Hepatic stellate cell (primary cell): Measurements from ENCODE around the gene TAAR1.
"Not testable (repeated sequence)": the region's sequence is repeated elsewhere in the genome, so short reads cannot be mapped to it uniquely, and the experiment has no call there.

ENCODE experiments used
- DNase-seq: peaks from one replicate; pipeline ENCODE4 v3.0.0; 2011; ENCODE audit warnings: low spot score

TAAR1 gene

GRCh38 chr6:132661906-132662305 lies 2.9 kb upstream of the TAAR1 start:
- DNase-seq = no peak

GRCh38 chr6:132651062-132651461 lies 7.9 kb downstream of the TAAR1 start:
- no peak for DNase-seq

- DNase-seq = no peak
These were observed 8.6 kb downstream of the TAAR1 start for GRCh38 chr6:132650429-132650828.

DNA sequence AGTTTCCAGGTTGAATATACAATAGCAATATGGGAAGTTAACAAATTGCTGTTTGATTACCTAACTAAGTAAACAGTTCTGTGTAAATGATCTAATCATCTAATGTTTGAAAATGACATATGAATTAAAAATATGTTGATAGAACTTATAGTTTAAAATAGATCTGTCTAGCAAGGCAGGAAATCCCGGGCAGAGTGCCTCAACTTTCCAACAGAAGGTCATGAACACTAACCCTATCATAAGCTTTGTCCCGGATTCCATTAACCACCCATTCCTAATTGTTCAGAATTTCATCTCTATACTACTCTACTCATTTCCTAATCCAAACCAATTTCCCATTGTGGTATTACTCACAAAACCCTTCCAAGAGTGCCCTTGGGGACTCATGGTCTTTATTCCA lies 10.2 kb downstream of the TAAR1 start:
- DNase-seq = no peak

DNA sequence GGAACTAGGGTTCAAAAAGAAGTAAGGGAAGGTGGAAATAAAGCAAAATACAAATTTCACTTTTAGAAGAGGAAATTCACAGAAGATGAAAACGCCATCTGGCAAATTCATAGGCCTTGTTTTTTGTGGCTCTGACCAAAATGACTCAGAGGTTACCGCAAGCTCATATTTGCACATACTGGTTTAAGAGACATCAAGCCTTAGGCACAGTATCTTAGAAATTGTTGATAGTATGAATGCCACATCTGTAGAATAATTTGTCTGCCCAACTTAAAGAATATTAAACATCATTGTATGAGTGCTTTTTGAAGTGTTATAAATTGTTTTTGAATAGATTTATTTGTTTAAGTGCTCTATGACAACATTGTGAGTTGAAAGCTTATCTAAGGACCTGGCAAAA lies 10.6 kb downstream of the TAAR1 start:
- peak; percentile 1 for DNase-seq

DNA sequence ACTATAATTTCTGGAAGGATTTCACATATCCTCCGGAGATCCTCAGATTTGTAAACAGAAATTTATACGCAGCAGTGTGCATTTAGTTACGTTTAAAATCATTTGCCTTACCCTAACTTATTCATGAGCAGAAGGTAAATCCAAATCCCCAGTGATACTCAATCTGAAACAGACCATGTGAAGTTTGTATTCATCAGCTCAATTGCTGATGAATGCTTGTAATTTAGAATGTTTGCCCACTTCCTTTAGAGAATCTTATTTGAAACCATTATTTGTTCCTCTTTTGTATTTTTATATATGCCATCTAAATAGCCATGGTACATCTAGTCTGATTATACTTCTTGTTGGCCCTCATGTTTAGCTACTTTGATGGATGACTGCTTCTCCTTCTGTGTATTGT lies 15.4 kb downstream of the TAAR1 start:
- DNase-seq = no peak

- not testable (repeated sequence) for DNase-seq
These were observed 21.8 kb downstream of the TAAR1 start for GRCh38 chr6:132637135-132637534.

DNA sequence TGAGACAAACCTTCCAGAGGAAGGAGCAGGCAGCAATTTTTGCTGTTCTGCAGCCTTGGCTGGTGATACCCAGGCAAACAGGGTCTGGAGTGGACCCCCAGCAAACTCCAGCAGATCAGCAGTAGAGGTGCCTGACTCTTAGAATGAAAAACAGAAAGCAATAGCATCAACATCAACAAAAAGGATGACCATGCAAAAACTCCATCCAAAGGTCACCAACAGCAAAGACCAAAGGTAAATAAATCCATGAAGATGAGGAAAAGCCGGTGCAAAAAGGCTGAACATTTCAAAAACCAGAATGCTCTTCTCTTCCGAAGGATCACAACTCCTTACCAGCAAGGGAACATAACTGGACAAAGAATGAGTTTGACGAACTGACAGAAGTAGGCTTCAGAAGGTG lies 23.1 kb downstream of the TAAR1 start:
- not testable (repeated sequence) for DNase-seq

- not testable (repeated sequence) for DNase-seq
These were observed 23.7 kb downstream of the TAAR1 start for GRCh38 chr6:132635288-132635687.

- DNase-seq = no peak
These were observed 24.2 kb downstream of the TAAR1 start for GRCh38 chr6:132634796-132635195.

DNA sequence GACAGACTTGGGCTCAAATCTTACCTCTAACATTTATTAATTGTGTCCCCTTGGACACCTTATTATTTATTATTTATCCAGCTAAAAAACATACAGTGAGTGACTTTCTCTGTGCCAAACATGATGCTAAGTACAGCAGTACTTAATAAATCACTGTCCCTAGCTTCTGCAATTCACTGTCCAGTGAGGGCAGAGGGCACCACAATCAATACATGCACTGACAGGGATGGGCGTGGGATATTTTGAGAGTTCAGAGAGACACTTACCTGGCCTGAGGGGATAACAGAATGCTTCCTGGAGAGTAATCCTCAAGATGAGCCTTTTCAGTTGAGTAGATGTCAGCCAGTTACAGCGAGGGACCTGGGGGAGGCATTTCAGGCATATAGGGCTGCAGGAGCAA lies 25.6 kb downstream of the TAAR1 start:
- no peak for DNase-seq

- no peak for DNase-seq
These were observed 34.8 kb downstream of the TAAR1 start, which contains the start of gene TAAR2 for GRCh38 chr6:132624175-132624574. Gene TAAR2, minus strand, starts transcription at chr6:132624275. Its CDS starts 0 bp downstream, at chr6:132624275.

- DNase-seq = no peak
These were observed 35.7 kb downstream of the TAAR1 start for GRCh38 chr6:132623106-132623845.

DNA sequence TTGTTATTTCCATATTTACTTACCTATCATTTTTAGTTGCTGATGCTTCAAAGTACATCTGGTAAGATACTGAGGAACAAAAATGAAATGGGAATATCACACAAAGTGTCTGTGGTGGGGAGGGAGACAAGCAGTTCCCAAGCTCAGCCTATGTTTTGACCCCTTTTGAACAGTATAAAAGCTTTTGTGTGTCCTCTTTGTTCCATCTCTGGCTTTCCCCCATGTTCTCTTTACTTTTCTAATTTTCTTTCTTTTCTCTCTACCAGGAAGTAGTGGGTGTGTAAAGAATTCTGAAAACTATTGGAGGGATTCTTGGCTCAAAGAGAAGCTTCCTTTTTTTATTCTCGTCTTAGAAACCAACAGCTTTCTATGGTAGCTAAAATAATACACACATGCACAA lies 42.3 kb downstream of the TAAR1 start:
- DNase-seq = no peak

DNA sequence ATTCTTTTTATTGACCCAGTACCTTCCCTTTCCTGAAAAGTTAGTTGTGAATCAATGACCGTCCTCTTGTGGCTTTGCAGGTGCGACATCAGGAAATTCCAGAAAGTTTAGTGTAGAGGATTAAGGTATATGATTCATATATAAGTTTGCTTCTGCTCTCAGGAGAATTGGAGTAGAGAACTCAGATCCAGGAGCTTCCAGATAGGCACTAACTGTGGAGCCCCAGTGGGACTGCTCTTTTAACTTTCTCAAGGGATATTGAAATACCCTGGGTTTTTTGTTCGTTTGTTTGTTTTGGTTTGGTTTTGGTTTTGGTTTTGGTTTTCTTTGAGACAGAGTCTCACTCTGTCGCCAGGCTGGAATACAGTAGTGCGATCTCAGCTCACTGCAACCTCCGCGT lies 44.4 kb downstream of the TAAR1 start:
- DNase-seq = no peak

DNA sequence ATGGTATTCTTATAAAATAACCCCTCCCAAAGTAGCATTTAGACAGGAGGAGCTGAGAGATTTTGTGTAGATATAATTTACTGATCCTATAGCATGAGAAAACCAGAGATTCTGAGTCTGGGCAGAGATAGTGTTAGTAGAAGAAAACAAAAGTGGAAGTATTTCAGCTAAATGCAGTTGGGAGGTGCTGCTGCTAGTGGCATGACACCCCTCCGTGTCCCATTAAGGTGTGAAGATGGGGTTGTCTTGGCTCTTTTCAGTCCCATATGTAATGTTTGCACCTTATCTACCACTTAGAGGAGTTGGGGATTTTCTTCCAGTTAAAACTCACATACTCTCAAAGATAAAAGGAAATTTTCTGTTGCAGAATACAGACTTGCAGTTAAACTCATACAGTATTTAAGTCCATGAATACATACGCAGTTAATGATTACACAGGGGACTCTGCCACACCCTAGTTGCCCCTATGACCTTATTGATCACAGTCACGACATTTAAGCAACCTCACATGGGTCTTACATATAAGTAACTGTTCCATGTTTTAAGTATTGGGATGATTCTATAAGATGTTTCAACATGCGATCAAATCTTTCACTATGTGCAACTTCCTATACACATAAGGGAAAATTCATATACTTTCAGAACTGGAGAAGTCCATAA lies 46.4 kb downstream of the TAAR1 start:
- no peak for DNase-seq

DNA sequence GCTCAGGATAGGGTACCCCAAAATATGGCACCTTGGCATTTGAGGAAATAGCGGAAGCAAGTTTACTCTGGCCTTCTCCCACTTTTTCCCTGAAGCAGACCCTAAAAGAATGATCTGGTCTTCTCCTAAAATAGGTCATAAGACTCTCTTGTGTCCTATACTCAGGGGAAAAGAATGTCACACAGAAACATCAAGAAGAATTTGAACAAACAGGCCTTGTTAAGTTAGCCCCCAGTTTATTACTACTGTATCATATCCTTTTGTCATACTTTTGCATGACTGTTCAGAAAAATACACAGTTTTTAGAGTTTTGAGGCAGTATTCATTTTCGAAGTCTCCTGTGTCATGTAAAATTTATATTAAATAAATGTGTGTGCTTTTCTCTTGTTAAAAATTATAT lies 47.4 kb downstream of the TAAR1 start:
- DNase-seq = no peak

- no peak for DNase-seq
These were observed 51.3 kb downstream of the TAAR1 start for GRCh38 chr6:132607544-132608233.

GRCh38 chr6:132604635-132605152 lies 54.3 kb downstream of the TAAR1 start:
- DNase-seq = no peak

GRCh38 chr6:132600900-132601299 lies 58.1 kb downstream of the TAAR1 start:
- not testable (repeated sequence) for DNase-seq

DNA sequence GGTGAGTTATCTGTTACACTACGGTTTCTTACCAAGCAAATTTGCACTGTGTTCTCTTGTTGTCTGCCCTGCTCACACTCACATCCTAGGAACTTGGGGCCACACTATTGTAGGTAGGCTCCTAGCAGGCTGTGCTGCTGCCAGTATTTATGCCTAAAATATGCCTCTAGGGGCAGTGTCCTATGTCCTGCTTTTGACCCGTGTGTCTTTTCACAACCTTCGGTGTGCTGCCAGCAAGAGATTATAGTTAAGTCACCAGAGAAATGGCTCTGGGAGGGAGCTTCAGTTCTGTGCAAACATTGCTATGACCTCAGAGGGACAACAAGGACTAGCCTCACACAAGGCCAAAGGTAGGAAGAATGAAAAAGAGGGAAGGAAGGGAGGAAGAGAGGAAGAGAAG lies 60.5 kb downstream of the TAAR1 start:
- DNase-seq = no peak

- no peak for DNase-seq
These were observed 62.8 kb downstream of the TAAR1 start for GRCh38 chr6:132596201-132596600.
